Stimulated activated CD4-positive, alpha-beta T cell treated with anti-CD3 and anti-CD28 coated beads, Interleukin-1b, Interleukin-23, amount 100 ng/mL, for 48 hours (primary cell): ENCODE measurements around the gene NPIPA1.
A peak's percentile ranks its signal among the peaks of the same experiment; 100 is the strongest.
"Not testable (repeated sequence)": the region's sequence is repeated elsewhere in the genome, so short reads cannot be mapped to it uniquely, and the experiment has no call there.

Experiments used
- DNase-seq: peaks from one replicate; pipeline ENCODE4 v3.0.0-alpha.2; 2020

NPIPA1 gene

DNA sequence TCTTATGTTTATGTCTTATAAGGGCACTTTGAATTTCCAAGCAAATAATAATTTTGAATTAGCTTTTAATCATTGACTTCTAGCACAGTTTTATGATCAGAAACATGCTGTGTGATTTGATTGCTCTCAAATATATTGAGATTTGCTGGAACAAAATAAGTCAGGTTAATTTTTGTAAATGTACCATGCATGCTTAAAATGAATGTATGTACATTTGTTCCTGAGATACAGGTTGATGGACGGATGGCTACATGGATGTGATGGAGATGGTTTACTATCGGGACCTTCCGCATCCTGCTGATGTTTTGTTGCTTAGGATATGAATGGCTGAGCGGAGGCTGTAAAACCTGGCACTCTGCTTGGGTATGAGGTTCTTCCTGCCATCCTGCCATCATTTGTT is at the start of gene NPIPA1:
TSS of gene NPIPA1 (plus strand) at position 301 of the 400 bp plus-strand sequence. CDS start at position 301, 0 bp downstream.
- DNase-seq: not testable (repeated sequence)

DNA sequence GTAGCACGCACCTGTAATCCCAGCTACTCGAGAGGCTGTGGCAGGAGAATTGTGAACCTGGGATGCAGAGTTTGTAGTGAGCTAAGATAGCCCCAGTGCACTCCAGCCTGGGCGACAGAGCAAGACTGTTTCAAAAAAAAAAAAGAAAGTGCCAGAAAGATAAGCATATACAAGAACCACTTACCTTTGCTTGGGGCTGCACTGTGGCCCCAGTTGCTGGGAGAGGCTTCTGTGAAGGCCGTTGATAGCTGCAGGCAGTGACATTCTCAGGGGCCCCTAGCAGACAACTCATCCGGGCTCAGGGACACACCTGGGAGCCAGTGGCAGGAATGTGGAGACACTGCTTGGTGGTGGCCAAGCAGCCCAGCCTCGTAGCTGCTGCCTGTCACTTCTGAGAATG is 45.1 kb upstream of the NPIPA1 start:
- not testable (repeated sequence) for DNase-seq

DNA sequence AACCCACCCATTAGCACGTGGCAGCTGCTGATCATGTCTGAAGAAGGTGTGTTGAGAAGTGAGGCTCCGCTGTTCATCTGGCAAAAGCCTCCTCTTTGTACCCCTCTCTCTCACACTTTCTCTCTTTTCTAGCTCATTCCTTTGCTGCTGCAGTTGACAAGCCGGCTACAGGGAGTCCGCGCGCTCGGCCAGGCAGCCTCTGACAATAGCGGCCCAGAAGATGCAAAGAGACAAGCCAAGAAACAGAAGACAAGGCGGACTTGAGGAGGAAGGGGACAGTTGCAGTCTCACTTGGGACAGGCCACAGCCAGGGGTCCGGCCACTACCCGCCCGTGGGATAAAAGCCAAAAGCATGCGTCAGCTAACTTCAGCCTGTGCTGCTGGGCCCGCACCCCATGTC is 41.9 kb upstream of the NPIPA1 start:
- not testable (repeated sequence) for DNase-seq

DNA sequence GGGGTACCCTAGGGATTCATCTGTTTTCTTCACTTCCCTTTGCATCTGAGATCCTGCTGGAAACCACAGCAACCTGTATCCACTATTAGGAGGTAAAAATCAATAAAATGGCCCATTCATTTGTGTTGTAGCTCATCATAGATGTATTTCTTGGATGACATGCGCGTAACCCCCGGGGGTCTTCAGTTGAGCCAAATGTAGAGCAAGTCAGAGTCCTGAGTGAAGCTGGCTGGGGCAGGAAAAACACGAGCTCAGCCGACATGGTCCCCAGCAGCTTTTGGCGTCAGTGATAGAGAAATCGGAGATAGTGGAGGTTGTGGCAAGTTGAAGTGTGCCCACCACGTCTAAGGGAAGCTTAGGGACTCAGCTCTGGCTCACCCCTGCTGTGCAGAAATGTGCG is 41.2 kb upstream of the NPIPA1 start:
- not testable (repeated sequence) for DNase-seq

DNA sequence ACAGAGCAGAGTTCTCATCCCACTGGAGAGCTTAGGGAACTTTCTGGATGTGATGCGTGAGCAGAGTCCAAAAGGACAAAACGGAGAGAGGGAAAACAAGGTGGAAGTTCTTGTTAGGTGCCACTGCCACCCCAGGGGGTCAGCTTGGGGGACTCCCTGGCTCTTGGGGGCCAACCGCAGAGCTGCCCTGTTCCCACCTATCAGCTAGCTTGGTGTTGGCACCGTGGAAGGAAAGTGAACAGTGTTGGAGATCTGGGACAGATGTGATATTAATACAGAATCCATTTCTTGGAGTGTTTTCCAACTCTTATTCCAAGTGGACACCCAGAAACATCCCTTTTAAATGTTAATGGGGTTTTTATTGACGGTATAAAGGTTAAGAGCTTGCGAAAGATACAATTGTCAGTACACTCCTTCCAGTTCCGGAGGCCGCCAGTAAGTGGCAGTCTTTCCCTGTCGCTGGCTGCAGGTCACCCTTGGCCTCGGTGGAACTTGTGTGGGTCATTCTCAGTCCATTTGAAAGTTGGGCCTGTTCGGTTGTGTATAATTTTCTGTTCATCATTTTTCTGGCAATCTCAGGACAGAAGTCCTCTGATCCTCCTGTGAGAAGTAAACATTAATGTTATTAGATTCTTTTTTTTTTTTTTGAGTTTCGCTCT is 40.1 kb upstream of the NPIPA1 start:
- not testable (repeated sequence) for DNase-seq

DNA sequence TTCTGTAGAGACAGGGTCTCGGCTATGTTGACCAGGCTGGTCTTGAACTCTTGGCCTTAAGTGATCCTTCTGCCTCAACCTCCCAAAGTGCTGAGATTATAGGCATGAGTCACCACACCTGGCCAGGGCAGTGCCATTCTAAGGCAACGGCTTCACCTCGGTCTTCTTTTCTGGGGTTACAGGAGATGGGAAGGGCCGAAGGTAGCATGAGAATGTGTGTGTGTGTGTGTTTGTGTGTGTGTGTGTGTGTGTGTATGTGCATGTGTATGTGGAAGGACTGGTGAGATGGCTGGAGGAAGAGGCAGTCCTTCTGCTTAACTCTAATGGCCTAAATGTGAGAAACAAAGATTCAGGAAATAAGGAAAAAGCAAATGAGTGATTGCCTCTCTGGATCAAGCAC is 39.1 kb upstream of the NPIPA1 start:
- not testable (repeated sequence) for DNase-seq

DNA sequence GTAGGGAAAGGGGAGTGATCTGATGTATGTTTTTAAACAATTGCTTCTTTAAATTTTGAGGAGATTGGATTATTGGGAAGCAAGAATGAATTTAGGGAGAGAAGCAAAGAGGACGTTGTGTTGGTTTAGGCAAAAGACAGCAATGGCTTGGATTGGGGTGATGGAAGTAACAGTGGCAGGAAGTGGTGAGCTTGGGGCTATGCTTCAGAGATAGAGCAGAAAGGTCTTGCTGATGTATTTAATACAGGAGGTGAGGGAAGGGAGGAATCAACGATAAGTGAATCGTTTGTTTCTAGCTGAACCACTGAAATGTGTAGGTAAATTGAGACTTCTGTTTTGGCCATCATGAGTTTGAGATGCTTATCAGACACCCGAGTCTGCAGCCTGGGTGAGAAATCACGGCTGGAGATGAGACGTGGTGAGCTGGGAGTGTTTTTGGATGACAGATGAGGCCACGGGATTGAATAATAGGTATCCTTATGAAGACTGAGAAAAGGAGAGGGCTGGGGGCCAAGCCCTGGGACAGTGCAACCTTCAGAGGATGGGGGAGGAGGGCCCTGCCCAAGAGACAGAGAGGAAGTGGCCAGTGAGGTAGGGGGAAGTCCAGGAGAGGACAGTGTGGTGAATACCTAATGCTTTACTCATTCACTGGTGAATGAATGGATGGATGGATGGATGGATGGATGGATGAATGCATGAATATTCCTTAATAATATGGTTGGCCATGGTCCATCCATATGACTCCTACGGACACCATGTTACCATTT is 33.9 kb upstream of the NPIPA1 start:
- not testable (repeated sequence) for DNase-seq

DNA sequence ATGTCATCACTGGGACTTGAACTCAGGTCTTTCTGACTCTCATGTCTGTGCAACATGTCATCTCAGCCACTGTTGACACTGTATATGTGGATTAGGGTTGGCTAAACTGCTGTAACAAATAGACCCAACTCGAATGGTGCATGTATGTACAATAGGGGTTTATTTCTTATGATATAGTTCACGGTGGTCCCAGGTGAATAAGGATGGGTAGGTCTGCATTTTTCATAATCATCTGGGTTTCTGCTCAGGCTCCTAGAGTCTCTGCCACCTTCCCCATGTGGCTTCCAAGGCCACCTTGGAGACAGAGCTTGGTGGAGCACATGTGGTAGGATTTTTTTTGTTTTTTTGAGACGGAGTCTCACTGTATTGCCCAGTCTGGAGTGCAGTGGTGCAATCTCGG is 27.5 kb upstream of the NPIPA1 start:
- not testable (repeated sequence) for DNase-seq

DNA sequence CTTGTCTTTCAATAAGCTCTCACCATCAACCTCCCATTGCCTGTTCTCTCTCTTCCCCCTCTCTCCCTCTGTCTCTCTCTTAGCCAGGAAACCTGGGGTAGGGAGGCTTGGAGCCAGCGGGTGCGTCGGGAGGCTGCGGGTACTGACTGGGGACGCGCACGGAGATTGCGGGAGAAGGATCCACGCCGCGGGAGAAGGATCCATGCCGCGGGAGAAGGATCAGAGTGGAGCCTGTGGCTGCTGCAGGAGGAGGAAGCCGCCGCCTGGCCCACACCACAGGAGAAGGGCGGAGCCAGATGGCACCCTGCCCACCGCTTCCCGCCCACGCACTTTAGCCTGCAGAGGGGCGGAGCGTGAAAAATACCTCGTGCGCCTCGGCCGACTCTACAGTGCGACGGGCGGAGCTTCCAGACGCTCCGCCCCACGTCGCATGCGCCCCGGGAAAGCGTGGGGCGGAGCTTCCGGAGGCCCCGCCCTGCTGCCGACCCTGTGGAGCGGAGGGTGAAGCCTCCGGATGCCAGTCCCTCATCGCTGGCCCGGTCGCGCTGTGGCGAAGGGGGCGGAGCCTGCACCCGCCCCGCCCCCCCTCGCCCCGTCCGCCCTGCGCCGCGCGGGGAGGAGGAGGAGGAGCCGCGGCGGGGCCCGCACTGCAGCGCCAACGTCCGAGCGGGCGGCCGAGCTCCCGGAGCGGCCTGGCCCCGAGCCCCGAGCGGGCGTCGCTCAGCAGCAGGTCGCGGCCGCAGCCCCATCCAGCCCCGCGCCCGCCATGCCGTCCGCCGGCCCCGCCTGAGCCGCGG is 26.2 kb upstream of the NPIPA1 start:
- DNase-seq: not testable (repeated sequence)

DNA sequence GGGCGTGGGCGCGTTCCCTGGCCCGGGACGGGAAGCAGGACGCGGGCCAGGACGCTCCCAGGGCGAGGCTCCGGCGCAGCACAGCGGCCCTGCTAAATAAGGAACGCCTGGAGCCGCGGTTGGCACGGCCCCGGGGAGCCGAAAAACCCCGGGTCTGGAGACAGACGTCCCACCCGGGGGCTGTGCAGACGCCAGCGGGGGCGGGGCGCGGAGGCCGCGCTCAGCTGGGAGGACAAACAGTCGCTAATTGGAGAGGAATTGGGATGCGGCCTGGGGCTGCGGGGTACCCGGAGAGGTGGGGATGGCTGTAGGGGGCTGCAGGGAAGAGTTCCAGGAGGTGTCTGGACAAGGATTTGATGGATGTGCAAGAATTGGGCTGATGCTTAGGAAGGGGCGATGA is 25.3 kb upstream of the NPIPA1 start:
- DNase-seq: peak; percentile 37

DNA sequence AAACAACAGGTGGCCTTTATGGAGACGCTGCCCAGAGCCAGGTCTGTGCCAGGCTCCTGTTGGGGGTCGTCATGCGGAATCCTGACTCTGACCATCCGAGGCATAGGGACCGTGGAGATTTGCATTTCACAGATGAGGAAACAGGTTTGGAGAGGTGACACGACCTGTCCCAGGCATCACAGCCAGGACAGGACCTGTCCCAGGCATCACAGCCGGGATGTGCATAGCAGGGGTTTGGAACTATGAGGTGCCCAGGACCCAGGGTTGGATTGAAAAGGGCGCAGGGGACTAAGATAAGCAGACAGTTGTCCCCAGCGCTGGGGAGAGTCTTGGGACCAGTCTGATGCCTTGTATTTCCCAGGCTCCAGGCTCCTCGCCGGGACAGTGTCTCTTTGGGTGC is 24.7 kb upstream of the NPIPA1 start:
- not testable (repeated sequence) for DNase-seq

DNA sequence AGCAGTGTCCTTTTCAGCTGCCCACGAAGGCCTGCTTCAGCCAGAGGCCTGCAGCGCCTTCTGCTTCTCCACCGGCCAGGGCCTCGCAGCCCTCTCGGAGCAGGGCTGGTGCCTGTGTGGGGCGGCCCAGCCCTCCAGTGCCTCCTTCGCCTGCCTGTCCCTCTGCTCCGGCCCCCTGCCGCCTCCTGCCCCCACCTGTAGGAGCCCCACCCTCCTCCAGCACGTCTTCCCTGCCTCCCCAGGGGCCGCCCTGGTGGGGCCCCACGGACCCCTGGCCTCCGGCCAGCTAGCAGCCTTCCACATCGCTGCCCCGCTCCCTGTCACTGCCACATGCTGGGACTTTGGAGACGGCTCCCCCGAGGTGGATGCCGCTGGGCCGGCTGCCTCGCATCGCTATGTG is 18.7 kb upstream of the NPIPA1 start:
- DNase-seq: not testable (repeated sequence)

DNA sequence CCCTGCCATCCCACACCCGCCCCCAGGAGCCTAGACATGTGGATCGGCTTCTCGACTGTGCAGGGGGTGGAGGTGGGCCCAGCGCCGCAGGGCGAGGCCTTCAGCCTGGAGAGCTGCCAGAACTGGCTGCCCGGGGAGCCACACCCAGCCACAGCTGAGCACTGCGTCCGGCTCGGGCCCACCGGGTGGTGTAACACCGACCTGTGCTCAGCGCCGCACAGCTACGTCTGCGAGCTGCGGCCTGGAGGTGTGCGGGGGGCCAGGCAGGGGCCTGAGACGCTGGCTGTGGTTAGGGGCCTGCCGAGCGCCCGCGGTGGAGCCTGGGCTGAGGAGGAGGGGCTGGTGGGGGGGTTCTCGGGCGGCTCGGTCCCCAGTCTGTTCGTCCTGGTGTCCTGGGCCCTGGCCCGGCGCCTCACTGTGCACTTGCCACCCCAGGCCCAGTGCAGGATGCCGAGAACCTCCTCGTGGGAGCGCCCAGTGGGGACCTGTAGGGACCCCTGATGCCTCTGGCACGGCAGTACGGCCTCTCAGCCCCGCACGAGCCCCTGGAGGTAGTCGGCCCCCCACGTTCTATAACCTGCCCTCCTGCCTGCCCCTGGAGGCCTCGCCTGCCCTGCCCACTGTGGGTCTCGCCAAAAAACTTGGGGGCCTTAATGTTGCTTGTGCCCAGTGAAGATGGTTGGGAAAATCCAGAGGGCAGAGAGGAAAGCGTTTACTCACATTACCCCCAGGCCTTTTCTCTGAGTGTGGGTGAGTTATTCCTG is 17.2 kb upstream of the NPIPA1 start:
- not testable (repeated sequence) for DNase-seq

DNA sequence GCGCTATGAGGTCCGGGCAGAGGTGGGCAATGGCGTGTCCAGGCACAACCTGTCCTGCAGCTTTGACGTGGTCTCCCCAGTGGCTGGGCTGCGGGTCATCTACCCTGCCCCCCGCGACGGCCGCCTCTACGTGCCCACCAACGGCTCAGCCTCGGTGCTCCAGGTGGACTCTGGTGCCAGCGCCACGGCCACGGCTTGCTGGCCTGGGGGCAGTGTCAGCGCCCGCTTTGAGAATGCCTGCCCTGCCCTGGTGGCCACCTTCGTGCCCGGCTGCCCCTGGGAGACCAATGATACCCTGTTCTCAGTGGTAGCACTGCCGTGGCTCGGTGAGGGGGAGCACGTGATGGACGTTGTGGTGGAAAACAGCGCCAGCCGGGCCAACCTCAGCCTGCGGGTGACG is 15.0 kb upstream of the NPIPA1 start:
- DNase-seq: not testable (repeated sequence)

DNA sequence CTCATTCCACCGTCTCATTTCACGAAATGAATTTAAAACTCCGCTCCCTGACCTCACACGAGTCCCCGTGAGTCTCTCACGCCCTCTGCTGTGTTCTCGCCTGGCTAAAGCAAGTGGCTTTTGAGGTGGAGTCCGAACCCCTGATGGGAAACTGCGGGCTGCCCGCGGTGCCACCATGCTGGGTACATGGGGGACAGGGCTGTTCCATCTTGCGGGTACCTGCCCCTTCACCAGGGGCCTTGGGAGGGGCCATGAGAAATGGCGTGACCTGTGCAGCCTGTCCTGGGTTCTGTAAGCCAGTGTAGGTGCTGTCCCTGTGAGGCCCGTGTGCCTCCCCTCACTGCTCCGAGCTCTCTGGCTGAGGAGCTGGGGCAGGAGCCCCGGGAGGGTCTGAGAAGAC is 14.3 kb upstream of the NPIPA1 start:
- DNase-seq: not testable (repeated sequence)

DNA sequence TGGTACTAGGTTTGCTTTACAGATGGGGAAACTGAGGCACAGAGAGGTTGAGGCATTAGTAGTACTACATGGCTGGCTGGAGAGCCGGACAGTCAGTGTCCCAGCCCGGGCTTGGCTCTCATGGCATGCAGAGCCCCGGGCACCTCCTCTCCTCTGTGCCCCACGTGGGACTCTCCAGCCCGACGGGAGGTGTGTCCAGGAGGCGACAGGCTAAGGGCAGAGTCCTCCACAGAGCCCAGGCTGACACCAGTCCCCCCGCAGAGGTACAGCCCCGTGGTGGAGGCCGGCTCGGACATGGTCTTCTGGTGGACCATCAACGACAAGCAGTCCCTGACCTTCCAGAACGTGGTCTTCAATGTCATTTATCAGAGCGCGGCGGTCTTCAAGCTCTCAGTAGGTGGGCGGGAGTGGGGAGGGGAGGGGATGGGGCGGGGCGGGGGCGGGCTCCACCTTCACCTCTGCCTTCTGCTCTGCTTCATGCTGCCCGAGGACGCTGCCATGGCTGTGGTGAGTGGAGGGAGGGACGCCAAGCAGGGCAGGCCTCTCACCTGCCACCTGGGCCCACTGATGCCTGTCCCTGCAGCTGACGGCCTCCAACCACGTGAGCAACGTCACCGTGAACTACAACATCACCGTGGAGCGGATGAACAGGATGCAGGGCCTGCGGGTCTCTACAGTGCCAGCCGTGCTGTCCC is 13.7 kb upstream of the NPIPA1 start:
- not testable (repeated sequence) for DNase-seq

DNA sequence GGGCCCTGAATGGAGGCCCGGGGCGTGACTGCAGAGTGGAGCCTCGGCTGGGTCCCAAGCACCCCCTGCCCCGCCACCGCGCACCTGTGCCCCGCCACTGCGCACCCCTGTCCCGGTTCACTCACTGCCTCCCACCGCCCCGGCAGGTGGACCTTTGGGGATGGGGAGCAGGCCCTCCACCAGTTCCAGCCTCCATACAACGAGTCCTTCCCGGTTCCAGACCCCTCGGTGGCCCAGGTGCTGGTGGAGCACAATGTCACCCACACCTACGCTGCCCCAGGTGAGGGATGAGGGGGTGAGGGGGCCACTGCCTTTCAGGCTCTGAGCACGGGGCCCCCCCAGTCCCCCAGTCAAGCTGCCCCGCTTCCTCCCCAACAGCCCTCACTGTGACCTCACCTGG is 12.9 kb upstream of the NPIPA1 start:
- not testable (repeated sequence) for DNase-seq

DNA sequence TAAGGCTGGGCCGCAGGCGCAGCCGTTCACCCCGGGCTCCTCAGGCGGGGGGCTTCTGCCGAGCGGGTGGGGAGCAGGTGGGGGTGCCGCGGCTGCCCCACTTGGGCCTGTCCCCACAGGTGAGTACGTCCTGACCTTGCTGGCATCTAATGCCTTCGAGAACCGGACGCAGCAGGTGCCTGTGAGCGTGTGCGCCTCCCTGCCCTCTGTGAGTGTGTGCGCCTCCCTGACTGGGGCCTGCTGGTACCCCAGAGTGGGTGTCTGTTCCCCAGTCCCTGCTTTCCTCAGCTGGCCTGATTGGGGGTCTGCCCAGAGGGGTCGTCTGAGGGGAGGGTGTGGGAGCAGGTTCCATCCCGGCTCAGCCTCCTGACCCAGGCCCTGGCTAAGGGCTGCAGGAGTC is 12.3 kb upstream of the NPIPA1 start:
- not testable (repeated sequence) for DNase-seq

DNA sequence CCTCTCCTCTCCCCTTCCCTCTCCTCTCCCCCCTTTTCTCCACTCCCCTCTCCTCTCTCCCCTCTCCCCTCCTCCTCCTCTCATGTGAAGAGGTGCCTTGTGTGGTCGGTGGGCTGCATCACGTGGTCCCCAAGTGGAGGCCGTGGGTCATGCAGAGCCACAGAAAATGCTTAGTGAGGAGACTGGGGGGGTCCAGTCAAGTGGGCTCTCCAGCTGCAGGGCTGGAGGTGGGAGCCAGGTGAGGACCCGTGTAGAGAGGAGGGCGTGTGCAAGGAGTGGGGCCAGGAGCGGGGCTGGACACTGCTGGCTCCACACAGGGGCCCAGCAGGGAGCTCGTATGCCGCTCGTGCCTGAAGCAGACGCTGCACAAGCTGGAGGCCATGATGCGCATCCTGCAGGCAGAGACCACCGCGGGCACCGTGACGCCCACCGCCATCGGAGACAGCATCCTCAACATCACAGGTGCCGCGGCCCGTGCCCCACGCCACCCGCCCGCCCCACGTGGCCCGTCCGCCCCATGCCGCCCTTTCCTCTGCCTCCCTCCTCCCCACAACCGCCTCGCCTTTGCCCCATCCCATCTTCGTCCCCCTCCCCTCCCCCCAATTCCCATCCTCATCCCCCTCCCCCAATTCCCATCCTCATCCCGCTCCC is 9.1 kb upstream of the NPIPA1 start:
- peak; percentile 2 for DNase-seq

DNA sequence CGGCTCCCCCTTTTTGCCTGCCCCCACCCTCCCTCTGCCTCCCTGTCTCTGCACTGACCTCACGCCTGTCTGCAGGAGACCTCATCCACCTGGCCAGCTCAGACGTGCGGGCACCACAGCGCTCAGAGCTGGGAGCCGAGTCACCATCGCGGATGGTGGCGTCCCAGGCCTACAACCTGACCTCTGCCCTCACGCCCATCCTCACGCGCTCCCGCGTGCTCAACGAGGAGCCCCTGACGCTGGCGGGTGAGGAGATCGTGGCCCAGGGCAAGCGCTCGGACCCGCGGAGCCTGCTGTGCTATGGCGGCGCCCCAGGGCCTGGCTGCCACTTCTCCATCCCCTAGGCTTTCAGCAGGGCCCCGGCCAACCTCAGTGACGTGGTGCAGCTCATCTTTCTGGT is 8.1 kb upstream of the NPIPA1 start:
- not testable (repeated sequence) for DNase-seq

DNA sequence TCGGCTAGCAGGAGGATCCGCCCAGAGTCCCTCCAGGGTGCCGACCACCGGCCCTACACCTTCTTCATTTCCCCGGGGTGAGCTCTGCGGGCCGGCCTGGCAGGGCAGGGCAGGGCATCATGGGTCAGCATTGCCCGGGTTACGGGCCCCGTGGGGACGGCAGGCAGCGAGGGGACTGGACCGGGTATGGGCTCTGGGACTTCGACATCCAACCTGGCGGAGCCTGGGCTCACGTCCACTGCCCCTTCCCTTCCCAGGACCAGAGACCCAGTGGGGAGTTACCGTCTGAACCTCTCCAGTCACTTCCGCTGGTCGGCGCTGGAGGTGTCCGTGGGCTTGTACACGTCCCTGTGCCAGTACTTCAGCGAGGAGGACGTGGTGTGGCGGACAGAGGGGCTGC is 7.0 kb upstream of the NPIPA1 start:
- not testable (repeated sequence) for DNase-seq
